GM06990 (cell line): Measurements from ENCODE around the gene CACFD1.

Experiments
- DNase-seq: peaks from one replicate; pipeline ENCODE4 v3.0.0-alpha.2; 2011; ENCODE audit not compliant: insufficient read length; ENCODE audit errors: extremely low read depth
- H3K27me3 ChIP-seq: replicated peaks from 2 replicates; pipeline ENCODE4 v1.6.0; 2011; ENCODE audit warnings: low read length; ENCODE audit not compliant: control insufficient read depth, insufficient read depth
- H3K36me3 ChIP-seq: 2 replicates; pipeline ENCODE4 v1.5.1; 2011; ENCODE audit warnings: low read length; ENCODE audit not compliant: control insufficient read depth, insufficient read depth
- H3K4me3 ChIP-seq: replicated peaks from 2 replicates; pipeline ENCODE4 v1.5.1; 2011; ENCODE audit warnings: low read depth, mild to moderate bottlenecking, control low read depth, low read length
- TF ChIP-seq, protein P1 (sequence below): IDR thresholded peaks from 2 replicates; pipeline ENCODE4 v1.5.1; 2011; ENCODE audit warnings: low read length, control low read depth, mild to moderate bottlenecking, inconsistent platforms; ENCODE audit not compliant: insufficient read depth, poor library complexity, severe bottlenecking

The CACFD1 gene

DNA sequence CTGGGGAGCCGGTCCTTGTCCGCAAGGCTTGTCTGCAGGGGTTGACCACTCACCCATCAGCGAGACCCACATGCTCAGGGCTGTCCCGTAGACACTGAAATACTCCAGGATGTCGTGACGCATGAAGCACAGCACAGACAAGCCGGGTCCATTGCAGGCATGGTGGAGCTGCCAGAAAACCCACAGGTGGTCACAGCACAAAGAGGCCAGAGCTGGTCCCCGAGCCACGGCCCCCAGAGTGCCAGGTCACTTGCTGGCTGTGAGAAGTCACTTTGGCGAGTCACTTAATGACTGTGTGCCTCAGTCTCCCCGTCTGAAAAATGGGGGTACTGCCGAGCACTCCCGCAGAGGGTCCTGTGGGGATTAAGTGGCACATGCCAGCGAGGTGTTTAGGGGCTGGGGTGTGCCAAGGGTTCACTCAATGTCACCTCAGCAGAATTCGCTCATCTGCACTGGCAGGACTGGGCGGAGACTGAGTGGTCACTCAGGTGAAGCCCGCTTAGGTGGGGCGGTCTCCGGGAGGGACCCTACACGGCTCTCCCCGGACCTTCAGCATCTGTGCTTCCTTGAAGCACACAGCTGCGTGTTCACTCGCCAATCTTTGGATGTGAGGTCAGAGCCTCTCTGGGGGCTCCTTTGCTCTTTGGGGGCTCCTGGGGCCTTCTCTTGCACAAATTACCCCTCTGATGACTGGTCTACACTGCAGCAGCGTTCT lies 60.5 kb downstream of the CACFD1 start:
- H3K27me3 ChIP-seq = peaks cover 3% of the 10 kb centered on the region; the same call in 1 of the 2 replicates
- TF ChIP-seq, protein P1, sequence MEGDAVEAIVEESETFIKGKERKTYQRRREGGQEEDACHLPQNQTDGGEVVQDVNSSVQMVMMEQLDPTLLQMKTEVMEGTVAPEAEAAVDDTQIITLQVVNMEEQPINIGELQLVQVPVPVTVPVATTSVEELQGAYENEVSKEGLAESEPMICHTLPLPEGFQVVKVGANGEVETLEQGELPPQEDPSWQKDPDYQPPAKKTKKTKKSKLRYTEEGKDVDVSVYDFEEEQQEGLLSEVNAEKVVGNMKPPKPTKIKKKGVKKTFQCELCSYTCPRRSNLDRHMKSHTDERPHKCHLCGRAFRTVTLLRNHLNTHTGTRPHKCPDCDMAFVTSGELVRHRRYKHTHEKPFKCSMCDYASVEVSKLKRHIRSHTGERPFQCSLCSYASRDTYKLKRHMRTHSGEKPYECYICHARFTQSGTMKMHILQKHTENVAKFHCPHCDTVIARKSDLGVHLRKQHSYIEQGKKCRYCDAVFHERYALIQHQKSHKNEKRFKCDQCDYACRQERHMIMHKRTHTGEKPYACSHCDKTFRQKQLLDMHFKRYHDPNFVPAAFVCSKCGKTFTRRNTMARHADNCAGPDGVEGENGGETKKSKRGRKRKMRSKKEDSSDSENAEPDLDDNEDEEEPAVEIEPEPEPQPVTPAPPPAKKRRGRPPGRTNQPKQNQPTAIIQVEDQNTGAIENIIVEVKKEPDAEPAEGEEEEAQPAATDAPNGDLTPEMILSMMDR = no peak
- no peaks in the 10 kb centered on the region for H3K36me3 ChIP-seq
- no peak overlapping the region for H3K4me3 ChIP-seq
- DNase-seq = no peak
